SU-DHL-6 (cell line): Measurements from ENCODE around the gene SDK2.

ENCODE experiments used
- EZH2phosphoT487 ChIP-seq: fragments of 200-600 bp; sonication (generic), shearing (Covaris generic); conservative IDR thresholded peaks from 2 replicates; pipeline ENCODE4 v1.6.1; 2018; ENCODE audit warnings: mild to moderate bottlenecking, antibody characterized with exemption, low read length, moderate library complexity, mixed read lengths
- TF ChIP-seq, protein P1 (sequence below): fragments of 200-600 bp; sonication (generic); IDR thresholded peaks from one replicate; pipeline ENCODE4 v1.5.1; 2017; ENCODE audit warnings: antibody characterized with exemption, mild to moderate bottlenecking, low read length, moderate library complexity; ENCODE audit not compliant: insufficient read depth, poor library complexity, severe bottlenecking

GRCh38 chr17:73357981-73358380 lies 286.3 kb downstream of the SDK2 start:
- TF ChIP-seq, protein P1, sequence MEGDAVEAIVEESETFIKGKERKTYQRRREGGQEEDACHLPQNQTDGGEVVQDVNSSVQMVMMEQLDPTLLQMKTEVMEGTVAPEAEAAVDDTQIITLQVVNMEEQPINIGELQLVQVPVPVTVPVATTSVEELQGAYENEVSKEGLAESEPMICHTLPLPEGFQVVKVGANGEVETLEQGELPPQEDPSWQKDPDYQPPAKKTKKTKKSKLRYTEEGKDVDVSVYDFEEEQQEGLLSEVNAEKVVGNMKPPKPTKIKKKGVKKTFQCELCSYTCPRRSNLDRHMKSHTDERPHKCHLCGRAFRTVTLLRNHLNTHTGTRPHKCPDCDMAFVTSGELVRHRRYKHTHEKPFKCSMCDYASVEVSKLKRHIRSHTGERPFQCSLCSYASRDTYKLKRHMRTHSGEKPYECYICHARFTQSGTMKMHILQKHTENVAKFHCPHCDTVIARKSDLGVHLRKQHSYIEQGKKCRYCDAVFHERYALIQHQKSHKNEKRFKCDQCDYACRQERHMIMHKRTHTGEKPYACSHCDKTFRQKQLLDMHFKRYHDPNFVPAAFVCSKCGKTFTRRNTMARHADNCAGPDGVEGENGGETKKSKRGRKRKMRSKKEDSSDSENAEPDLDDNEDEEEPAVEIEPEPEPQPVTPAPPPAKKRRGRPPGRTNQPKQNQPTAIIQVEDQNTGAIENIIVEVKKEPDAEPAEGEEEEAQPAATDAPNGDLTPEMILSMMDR, result no peak
- TF ChIP-seq EZH2phosphoT487, result no peak
